Measurements from ENCODE around the gene SLC22A12. TPM values are rescaled to one million over a fixed set of nuclear protein-coding genes. Genes with fewer than 3 reads are reported as not detected.

The SLC22A12 gene
- total RNA-seq, 2 donors from 2014 or later: not detected

DNA sequence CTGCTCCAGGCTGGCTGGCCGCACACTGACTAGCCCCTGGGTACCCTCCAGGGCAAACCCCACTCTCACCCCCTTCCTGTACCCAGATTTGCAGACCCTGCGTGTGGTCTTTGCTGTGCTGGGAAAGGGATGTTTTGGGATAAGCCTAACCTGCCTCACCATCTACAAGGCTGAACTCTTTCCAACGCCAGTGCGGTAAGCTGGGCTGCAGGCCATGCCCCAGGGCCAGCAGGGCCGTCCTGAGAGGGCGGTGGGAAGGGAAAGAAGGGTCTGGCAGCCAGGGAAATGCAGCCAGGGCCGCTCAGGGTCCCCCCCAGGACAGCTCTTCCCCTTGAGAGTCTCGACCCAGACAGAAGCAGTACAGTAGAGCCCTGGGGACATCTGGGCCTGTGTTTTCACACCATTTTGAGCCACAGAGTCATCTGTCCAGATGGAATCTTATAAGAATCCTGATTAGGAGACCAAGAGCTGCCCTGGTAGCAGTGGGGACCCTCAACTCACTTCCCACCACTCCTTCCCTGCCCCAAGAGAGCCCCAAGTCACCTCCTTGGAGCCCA, 22.4 kb upstream of the SLC22A12 start:
- Histone ChIP-seq H3K27ac (no peak overlapping the region), H3K4me3 (no peak overlapping the region), H3K27me3 (no peaks in the 10 kb centered on the region), H3K4me1 (no peaks in the 10 kb centered on the region), H3K9me3 (no peaks in the 10 kb centered on the region), H3K36me3 (no peaks in the 10 kb centered on the region)
- no peak for DNase-seq (ENCODE audit: low spot score)
- TF ChIP-seq CTCF (IDR thresholded peaks at IDR 0.05): no peak

DNA sequence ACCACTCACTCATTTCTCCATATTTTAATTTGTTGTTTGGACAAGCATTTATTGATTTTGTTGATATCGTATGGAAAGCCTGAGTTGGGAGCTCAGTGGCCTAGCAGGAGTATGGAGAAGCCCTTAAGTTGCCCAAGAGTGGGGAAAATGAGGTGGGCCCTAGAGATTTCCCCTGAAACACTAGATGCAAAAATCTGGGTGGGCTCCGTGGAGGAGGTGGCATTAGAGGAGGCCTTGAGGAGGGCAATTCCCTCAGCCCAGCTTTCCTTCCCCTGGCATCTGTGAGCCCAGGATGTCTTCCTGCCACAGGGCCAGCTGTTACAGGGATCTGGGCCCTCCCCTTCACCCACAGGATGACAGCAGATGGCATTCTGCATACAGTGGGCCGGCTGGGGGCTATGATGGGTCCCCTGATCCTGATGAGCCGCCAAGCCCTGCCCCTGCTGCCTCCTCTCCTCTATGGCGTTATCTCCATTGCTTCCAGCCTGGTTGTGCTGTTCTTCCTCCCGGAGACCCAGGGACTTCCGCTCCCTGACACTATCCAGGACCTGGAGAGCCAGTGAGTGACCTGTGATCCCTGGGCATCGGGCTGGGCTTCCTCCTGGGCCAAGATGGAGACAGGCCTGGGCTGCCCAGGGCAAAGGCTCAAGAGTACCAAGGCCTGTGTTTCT, 21.6 kb upstream of the SLC22A12 start:
- no peaks in the 10 kb centered on the region for H3K9me3 ChIP-seq
- H3K27me3 ChIP-seq: no peaks in the 10 kb centered on the region
- no peak for DNase-seq (ENCODE audit: low spot score)
- H3K4me1 ChIP-seq: no peaks in the 10 kb centered on the region
- H3K36me3 ChIP-seq: no peaks in the 10 kb centered on the region
- H3K27ac ChIP-seq: no peak overlapping the region
- H3K4me3 ChIP-seq: no peak overlapping the region
- TF ChIP-seq CTCF (IDR thresholded peaks at IDR 0.05): no peak

DNA sequence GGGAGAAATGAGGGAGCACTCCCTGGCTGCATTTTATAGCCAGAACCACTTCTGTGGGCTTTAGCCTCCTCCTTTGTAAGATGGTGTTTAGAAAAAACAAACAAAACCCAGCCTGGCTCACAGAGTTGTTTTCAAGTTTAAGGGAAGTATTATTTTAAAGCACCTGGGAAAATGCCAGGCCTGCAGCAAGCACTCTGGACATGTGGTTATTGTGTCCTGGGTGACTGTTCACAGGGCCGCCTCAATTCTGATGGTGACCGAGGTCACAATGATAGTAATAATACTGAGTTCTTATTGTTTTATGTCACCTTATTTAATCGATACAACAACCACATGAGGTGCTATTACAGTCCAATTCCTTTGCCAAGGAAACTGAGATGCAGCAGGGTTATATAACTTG, 20.7 kb upstream of the SLC22A12 start:
- Histone ChIP-seq H3K4me3 (no peak overlapping the region), H3K27me3 (no peaks in the 10 kb centered on the region), H3K27ac (no peak overlapping the region), H3K4me1 (no peaks in the 10 kb centered on the region), H3K9me3 (no peaks in the 10 kb centered on the region), H3K36me3 (no peaks in the 10 kb centered on the region)
- TF ChIP-seq CTCF (IDR thresholded peaks at IDR 0.05): no peak
- DNase-seq (ENCODE audit: low spot score): no peak

- Histone ChIP-seq H3K27ac (no peak overlapping the region), H3K9me3 (no peaks in the 10 kb centered on the region), H3K36me3 (no peaks in the 10 kb centered on the region), H3K27me3 (no peaks in the 10 kb centered on the region), H3K4me1 (no peaks in the 10 kb centered on the region), H3K4me3 (no peak overlapping the region)
- DNase-seq (ENCODE audit: low spot score): no peak
- no peak for TF ChIP-seq CTCF (IDR thresholded peaks at IDR 0.05)
Measured at GRCh38 chr11:64571050-64571409, 20.0 kb upstream of the SLC22A12 start.

- Histone ChIP-seq H3K9me3 (no peaks in the 10 kb centered on the region), H3K36me3 (no peaks in the 10 kb centered on the region), H3K27ac (no peak overlapping the region), H3K4me3 (no peak overlapping the region), H3K4me1 (no peaks in the 10 kb centered on the region), H3K27me3 (no peaks in the 10 kb centered on the region)
- DNase-seq (ENCODE audit: low spot score): no peak
- TF ChIP-seq CTCF (IDR thresholded peaks at IDR 0.05): no peak
Measured at GRCh38 chr11:64571410-64572091, 19.5 kb upstream of the SLC22A12 start.

Data from right atrium auricular region (tissue), 2 donors.